Measurements from ENCODE around the gene ARID3A. TPM values are rescaled to one million over a fixed set of nuclear protein-coding genes. Genes with fewer than 3 reads are reported as not detected.

Gene ARID3A
- total and polyA plus RNA-seq, 9 donors, result 1.1 to 8.1 (median 4.5) TPM

- DNase-seq, result no peak
- H3K36me3 ChIP-seq, result no peaks in the 10 kb centered on the region
- no peaks in the 10 kb centered on the region for H3K9me3 ChIP-seq
- no peaks in the 10 kb centered on the region for H3K27me3 ChIP-seq
- no peak overlapping the region for H3K4me3 ChIP-seq
- TF ChIP-seq CTCF (IDR thresholded peaks at IDR 0.05), result no peak
- no peak for TF ChIP-seq POLR2A (IDR thresholded peaks at IDR 0.05)
- TF ChIP-seq EP300 (IDR thresholded peaks at IDR 0.05), result no peak
- intact Hi-C loops (cut with DNase I), result loop anchor here in 2 of 4 donors (5.0 to 10.0 kb wide), 2 partner anchors 81 to 168 kb away; partner anchors contain the start of gene POLR2E (in 1 of the 2)
- H3K4me1 ChIP-seq (ENCODE audit: insufficient read depth), result peaks cover 31% of the 10 kb centered on the region
- 47 to 58% (median 57%) methylated on average over 9 to 12 of the region's 12 CpGs for WGBS, 3 donors
- no peak overlapping the region for H3K27ac ChIP-seq
Observed at GRCh38 chr19:1016647-1017114, 90.8 kb downstream of the ARID3A start.

DNA sequence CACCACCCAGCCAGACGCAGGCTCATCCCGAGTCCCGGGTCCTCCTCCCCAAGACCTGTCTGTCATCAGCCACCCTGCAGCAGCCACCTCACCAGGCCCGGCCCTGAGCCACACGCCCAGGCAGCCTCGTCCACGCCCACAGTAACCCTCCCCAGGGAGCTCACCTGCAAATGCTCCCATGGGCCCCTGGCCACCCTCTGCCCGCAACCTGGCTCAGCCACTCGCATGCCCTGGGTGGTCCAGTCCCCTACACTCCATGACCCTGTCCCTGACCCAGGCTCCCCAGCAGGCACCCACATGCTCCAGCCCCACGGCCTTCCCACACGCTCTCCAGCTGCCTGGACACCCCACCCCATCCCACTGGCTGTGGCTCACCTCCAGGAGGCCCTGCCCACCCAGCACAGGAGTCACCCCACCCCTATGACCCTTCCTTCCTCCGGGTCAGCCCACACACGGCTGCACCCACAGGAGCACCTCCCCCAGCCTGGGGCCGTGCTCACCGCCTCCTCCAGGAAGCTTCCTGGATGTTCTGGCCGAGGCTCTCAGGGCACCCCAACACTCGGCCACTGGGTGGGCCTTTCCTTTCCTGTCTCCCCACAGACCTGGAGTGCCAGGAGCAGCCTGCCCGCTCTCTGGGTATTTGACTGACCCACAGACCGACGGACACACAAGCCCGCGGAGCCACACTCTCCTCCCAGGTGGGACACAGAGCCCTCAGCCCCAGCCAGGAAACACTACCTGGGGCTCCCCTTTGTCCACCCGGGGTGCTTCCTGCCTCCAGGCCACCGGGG is 91.5 kb downstream of the ARID3A start:
- H3K4me1 ChIP-seq (ENCODE audit: insufficient read depth), result peaks cover 33% of the 10 kb centered on the region
- no peak overlapping the region for H3K4me3 ChIP-seq
- DNase-seq, result no peak

GRCh38 chr19:1017906-1018305 is 92.1 kb downstream of the ARID3A start:
- no peaks in the 10 kb centered on the region for H3K9me3 ChIP-seq
- DNase-seq, result no peak
- WGBS, 3 donors, result 75 to 87% (median 83%) methylated on average over 9 of the region's 9 CpGs
- H3K4me1 ChIP-seq (ENCODE audit: insufficient read depth), result peaks cover 33% of the 10 kb centered on the region
- no peaks in the 10 kb centered on the region for H3K36me3 ChIP-seq
- H3K27me3 ChIP-seq, result no peaks in the 10 kb centered on the region
- no peak overlapping the region for H3K4me3 ChIP-seq
- no peak overlapping the region for H3K27ac ChIP-seq
- intact Hi-C loops (cut with DNase I), result loop anchor here in 2 of 4 donors (5.0 to 10.0 kb wide), 2 partner anchors 79 to 167 kb away; partner anchors contain the start of gene POLR2E (in 1 of the 2)
- no peak for TF ChIP-seq EP300 (IDR thresholded peaks at IDR 0.05)
- TF ChIP-seq POLR2A (IDR thresholded peaks at IDR 0.05), result no peak
- TF ChIP-seq CTCF (IDR thresholded peaks at IDR 0.05), result no peak

More for the DNA sequence above, 91.5 kb downstream of the ARID3A start:
- no peaks in the 10 kb centered on the region for H3K9me3 ChIP-seq
- intact Hi-C loops (cut with DNase I), result loop anchor here in 2 of 4 donors (5.0 to 10.0 kb wide), 2 partner anchors 80 to 167 kb away; partner anchors contain the start of gene POLR2E (in 1 of the 2)
- no peak for TF ChIP-seq EP300 (IDR thresholded peaks at IDR 0.05)
- TF ChIP-seq CTCF (IDR thresholded peaks at IDR 0.05), result no peak
- TF ChIP-seq POLR2A (IDR thresholded peaks at IDR 0.05), result no peak
- H3K27me3 ChIP-seq, result no peaks in the 10 kb centered on the region
- WGBS, 3 donors, result 58 to 60% (median 59%) methylated on average over 24 of the region's 24 CpGs
- H3K27ac ChIP-seq, result no peak overlapping the region
- no peaks in the 10 kb centered on the region for H3K36me3 ChIP-seq

GRCh38 chr19:1018393-1018792 is 92.6 kb downstream of the ARID3A start:
- Histone ChIP-seq H3K9me3 (no peaks in the 10 kb centered on the region), H3K27ac (no peak overlapping the region), H3K36me3 (no peaks in the 10 kb centered on the region), H3K27me3 (no peaks in the 10 kb centered on the region), H3K4me3 (no peak overlapping the region), H3K4me1 (ENCODE audit: insufficient read depth) (peaks cover 33% of the 10 kb centered on the region)
- TF ChIP-seq POLR2A (IDR thresholded peaks at IDR 0.05), result no peak
- no peak for TF ChIP-seq EP300 (IDR thresholded peaks at IDR 0.05)
- no peak for TF ChIP-seq CTCF (IDR thresholded peaks at IDR 0.05)
- 73 to 83% (median 82%) methylated on average over 5 of the region's 5 CpGs for WGBS, 3 donors
- intact Hi-C loops (cut with DNase I), result loop anchor here in 2 of 4 donors (5.0 to 10.0 kb wide), 2 partner anchors 79 to 166 kb away; partner anchors contain the start of gene POLR2E (in 1 of the 2)
- no peak for DNase-seq
